Gastroesophageal sphincter (tissue), 3 donors: ENCODE results near the gene TRAPPC2B.

Experiments
- CTCF ChIP-seq, 4 experiments: fragments of 200-600 bp in 2 of 4; fragments of 450-650 bp in 2 of 4; sonication (generic) in 1 of 4; IDR thresholded peaks; one replicate each; pipeline ENCODE4 v1.5.1; 2017 to 2019; ENCODE audit warnings: antibody characterized with exemption in 4 of 4, mild to moderate bottlenecking in 2 of 4, moderate library complexity in 2 of 4
- EP300 ChIP-seq: sonication (generic); formaldehyde crosslinking; IDR thresholded peaks from one replicate; pipeline ENCODE4 v1.6.1; 2017; ENCODE audit warnings: antibody characterized with exemption, mild to moderate bottlenecking
- POLR2A ChIP-seq, 2 donors: fragments of 450-650 bp; IDR thresholded peaks; one replicate each; pipeline ENCODE4 v1.6.1; 2017; ENCODE audit warnings: antibody characterized with exemption in 2 of 2, mild to moderate bottlenecking in 2 of 2, moderate library complexity in 1 of 2
- POLR2AphosphoS5 ChIP-seq: sonication (generic); formaldehyde crosslinking; IDR thresholded peaks from one replicate; pipeline ENCODE4 v1.6.1; 2017; ENCODE audit warnings: antibody characterized with exemption

- TF ChIP-seq CTCF (IDR thresholded peaks at IDR 0.05) (no peak), EP300 (no peak), POLR2AphosphoS5 (no peak), POLR2A (IDR thresholded peaks at IDR 0.05) (no peak)
These were observed 49.2 kb upstream of the TRAPPC2B start for GRCh38 chr19:57314146-57314545.
